ENCODE data around the gene MMEL1. TPM values are rescaled to one million over a fixed set of nuclear protein-coding genes. Genes with fewer than 3 reads are reported as not detected.
"Not testable (repeated sequence)": the region's sequence is repeated elsewhere in the genome, so short reads cannot be mapped to it uniquely, and the experiment has no call there.

Gene MMEL1
- polyA plus RNA-seq, 1 donor = 0.39 TPM

DNA sequence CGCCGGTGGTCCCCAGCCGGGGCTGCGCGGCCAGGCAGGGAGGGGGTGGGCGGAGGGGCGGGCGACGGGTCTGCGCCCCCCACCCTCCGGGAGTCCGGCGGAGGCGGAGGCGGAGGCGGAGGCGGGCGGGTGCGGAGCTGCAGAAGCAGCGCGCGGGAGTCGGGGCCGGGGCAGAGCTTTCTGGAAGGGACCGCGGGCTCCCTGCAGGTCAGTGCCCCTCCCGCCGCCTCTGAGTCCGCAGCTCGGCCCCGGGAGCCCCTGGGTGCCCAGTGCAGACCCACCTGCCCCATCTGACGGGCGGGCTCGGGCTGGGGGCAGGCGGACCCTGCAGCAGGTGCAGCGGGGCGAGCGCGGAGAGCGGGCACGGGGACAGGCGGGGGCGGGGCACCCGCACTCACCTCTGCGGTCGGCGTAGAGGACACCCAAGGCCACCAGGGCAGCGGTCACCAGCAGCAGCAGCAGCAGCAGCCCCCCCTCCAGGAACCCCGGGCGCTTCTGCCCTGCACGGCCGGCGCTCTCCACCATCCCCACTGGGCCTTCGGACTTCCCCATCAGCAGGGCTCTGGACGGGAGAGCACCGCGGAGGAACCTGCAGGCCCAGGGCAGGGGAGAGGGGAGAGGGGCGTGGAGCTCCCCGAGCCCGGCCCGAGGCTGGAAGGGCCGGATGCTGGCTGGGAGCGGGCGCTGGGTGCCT, 3.7 kb downstream of the MMEL1 start:
- no peak for DNase-seq (ENCODE audit: low read depth)

DNA sequence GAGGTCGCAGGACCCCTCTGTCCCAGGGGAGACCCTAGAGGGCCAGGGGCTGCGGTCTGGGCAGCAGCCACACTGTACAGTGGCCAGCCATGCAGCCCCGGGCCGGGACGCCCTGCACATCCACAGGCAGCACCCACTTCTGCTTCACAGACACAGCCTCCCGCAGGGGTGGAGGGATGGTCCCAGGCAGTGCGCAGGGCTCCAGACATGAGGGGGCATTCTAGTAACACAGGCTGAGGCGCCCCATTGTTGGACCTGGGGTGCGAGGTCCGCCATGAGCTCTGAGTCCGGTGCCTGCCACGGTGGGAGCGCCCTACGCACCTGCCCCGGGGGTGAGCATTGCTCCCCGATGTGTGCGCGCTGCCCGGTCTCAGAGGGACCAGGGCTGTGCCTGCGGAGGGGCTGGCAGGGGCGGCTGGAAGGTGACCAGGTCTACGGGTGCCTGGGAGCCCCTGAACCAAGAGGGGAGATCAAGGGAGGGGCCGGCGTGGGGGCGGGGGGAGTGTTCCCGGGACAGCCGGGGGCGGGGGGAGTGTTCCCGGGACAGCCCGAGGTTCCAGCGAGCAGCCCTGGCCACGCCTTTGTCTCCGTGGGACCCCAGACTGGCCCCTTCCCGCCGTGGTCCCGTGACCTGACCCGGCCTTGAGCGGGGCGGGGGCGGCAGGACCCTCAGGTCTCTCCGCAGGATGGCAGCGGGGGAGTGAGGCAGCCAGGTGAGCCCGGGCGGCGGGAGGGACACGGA, 4.5 kb downstream of the MMEL1 start:
- DNase-seq (ENCODE audit: low read depth) = no peak

DNA sequence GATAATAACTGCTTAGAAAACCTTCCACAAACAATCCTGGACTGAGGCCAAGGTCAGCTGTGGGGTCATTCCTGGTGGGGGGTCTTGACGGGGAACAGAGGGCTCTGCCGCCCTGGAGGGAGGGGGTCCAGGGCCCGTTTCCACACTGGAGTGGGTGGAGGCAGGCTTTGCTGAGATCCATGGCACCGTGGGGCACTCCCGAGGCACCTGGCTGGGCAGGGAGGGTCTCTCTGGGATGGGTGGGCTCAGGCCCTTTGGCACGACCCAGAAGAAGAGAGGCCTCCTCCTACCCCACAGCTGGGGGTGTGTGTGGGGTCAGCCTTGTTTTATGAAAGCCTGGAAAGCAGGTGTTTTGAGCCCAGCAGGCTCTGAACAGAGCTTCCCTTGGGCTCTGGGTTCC, 5.1 kb downstream of the MMEL1 start:
- no peak for DNase-seq (ENCODE audit: low read depth)

DNA sequence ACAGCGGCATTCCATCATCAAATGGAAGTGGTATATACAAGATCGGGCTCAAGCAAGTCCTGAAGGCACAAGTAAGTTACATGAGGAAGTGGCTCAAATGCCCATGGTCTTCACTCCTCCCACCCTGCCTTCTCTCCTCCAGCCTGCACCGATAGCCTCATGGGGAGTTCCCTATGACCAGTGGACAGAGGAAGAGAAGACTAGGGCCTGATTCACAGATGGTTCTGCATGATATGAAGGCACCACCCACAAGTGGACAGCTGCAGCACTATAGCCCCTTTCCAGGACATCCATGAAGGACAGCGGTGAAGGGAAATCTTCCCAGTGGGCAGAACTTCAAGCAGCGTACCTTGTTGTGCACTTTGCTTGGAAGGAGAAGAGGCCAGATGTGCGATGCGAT, 7.1 kb downstream of the MMEL1 start:
- DNase-seq (ENCODE audit: low read depth) = not testable (repeated sequence)

- no peak for DNase-seq (ENCODE audit: low read depth)
Observed at GRCh38 chr1:2625311-2625710, 7.5 kb downstream of the MMEL1 start.

DNA sequence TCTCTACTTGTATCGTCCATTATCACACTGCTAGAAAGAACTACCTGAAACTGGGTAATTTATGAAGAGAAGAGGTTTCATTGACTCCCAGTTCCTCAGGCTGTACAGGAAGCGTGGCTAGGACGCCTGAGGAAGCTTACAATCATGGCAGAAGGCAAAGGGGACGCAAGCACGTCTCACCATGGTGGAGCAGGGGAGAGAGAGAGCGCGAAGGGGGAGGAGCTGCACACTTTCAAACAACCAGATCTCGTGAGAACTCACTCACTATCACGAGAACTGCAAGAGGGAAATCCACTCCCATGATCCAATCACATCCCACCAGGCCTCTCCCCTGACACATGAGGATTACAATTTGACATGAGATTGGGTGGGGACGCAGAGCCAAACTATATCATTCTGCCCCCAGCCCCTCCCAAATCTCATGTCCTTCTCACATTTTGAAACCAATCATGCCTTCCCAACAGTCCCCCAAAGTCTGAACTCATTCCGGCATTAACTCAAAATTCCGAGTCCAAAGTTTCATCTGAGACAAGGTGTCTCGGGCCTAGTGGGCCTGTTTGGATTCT, 8.0 kb downstream of the MMEL1 start:
- no peak for DNase-seq (ENCODE audit: low read depth)

GRCh38 chr1:2623571-2624337, 9.1 kb downstream of the MMEL1 start:
- no peak for DNase-seq (ENCODE audit: low read depth)

GRCh38 chr1:2617971-2618470, 14.8 kb downstream of the MMEL1 start:
- no peak for DNase-seq (ENCODE audit: low read depth)

- no peak for DNase-seq (ENCODE audit: low read depth)
Observed at GRCh38 chr1:2614145-2614544, 18.7 kb downstream of the MMEL1 start.

- no peak for DNase-seq (ENCODE audit: low read depth)
Observed at GRCh38 chr1:2612591-2613365, 20.0 kb downstream of the MMEL1 start.

- no peak for DNase-seq (ENCODE audit: low read depth)
Observed at GRCh38 chr1:2611621-2612437, 21.0 kb downstream of the MMEL1 start.

DNA sequence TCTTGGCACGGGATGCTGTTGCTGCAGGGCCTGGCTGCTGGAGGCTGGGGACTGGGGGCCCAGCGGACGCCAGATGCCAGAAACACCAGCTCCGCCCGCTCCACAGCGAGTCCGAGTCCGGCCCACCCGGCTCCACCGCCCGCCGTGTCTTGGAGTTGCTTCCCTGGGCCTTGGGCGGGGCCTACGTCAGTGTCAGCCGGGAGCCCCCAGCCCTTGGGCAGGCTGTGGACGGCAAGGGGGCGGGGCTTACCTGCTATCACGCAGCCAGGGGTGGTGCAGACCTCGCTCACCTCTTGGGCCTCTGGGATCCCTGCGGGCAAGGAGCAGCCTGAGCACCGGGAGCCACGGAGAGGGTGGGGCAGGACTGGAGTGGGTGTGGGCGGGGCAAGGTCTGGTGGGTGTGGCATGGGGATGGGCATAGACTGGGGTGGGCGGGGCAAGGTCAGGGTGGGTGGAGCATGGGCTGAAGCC, 21.8 kb downstream of the MMEL1 start:
- DNase-seq (ENCODE audit: low read depth) = no peak

- no peak for DNase-seq (ENCODE audit: low read depth)
Observed at GRCh38 chr1:2610036-2610959, 22.5 kb downstream of the MMEL1 start.

DNA sequence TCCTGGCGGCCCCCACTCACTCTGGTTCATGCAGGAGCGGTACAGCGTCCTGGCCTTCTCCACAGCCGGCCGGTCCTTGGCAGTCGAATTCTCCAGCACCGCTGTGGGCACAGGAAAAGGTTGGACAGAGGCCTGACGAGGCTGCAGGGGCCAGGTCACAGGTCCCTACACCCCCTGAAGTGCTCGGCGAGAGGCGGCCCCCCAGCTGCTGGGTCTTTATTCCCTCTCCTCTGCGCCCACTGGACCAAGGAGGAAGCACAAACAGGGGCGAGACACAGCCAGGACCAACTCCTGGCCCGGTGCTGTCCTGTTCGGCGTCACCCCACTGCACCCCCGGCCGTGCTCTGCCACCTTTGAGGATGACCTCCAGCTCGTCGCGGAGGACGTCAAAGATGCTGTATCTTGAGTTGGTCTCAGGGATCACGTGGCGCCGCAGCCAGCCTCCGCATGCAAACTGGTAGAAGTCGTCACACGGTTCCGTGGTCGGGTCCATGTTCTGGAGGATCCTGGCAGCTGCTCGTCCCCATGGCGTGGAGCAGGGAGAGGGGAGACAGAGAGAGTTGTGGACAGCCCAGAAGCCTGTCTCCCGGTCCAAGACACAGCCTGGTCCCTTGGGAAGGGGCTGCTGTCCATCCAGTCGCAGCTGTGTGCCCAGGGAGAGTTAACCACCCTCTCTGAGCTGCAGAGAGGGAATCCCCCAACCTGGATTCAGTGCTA, 23.3 kb downstream of the MMEL1 start:
- no peak for DNase-seq (ENCODE audit: low read depth)

GRCh38 chr1:2607641-2608091, 25.1 kb downstream of the MMEL1 start:
- DNase-seq (ENCODE audit: low read depth) = peak; percentile 49

DNA sequence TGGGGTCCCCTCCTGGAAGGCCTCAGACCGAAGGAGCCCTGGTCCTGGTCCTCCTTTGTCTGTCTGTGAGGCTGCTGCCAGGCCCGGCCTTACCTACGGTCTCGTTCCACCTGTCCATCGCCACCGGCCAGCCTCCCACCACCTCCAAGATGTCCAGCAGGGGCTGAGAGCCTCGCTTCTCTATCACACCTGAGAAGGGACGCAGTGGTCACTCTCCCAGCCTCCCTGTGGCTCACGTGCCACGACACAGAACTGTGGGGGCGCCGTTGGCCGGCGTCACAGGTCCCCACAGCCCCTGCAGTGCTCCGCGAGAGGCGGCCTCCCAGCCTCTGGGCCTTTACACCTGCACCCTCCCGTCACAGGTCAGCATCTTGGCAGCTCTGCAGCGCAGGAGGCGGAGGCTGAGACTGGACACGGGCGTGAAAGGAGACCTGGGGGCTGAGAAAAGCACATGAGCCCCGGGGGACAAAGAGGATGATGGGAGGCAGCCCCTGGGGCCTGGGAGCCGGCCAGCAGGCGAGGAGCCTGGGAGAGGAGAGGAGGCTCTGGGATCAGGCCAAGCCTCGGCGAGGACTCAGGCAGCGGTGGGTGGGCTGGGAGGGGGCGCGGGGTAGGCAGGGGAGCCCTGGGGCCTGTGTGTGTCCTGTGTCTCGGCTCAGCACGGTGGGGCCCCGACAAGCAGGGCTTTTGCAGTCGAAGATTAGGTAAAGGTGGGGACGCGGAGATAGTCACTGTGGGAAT, 25.8 kb downstream of the MMEL1 start:
- no peak for DNase-seq (ENCODE audit: low read depth)

GRCh38 chr1:2606396-2606880, 26.4 kb downstream of the MMEL1 start:
- DNase-seq (ENCODE audit: low read depth) = no peak

All from forelimb muscle (tissue), 1 donor.